NB4 (cell line): Measurements from ENCODE around the gene GPR173.

Experiments used
- DNase-seq: peaks from one replicate; pipeline ENCODE4 v3.0.0; 2010; ENCODE audit warnings: low read depth
- H3K4me3 ChIP-seq: one replicate; pipeline ENCODE4 v1.5.1; 2011; ENCODE audit warnings: mild to moderate bottlenecking, low read depth, low read length, moderate library complexity
- CTCF ChIP-seq: IDR thresholded peaks from one replicate; pipeline ENCODE4 v1.5.1; 2012; ENCODE audit warnings: low read depth, low read length
- MAX ChIP-seq: IDR thresholded peaks from 2 replicates; pipeline ENCODE4 v1.6.1; 2011; ENCODE audit warnings: low read depth, low read length
- MYC ChIP-seq: IDR thresholded peaks from 2 replicates; pipeline ENCODE4 v1.6.1; 2011; ENCODE audit warnings: low read depth, low read length
- POLR2A ChIP-seq: IDR thresholded peaks from 2 replicates; pipeline ENCODE4 v1.6.1; 2011; ENCODE audit warnings: mild to moderate bottlenecking; ENCODE audit not compliant: insufficient read length; ENCODE audit errors: extremely low read depth

Gene GPR173

GRCh38 chrX:53031380-53031779 lies 17.2 kb upstream of the GPR173 start:
- DNase-seq: no peak
- TF ChIP-seq CTCF (no peak), MYC (no peak), MAX (no peak), POLR2A (no peak)
- H3K4me3 ChIP-seq: no peak overlapping the region

GRCh38 chrX:53036149-53036548 lies 12.4 kb upstream of the GPR173 start:
- H3K4me3 ChIP-seq: no peak overlapping the region
- TF ChIP-seq MYC (no peak), MAX (no peak), CTCF (no peak), POLR2A (no peak)
- no peak for DNase-seq

GRCh38 chrX:53039236-53039635 lies 9.4 kb upstream of the GPR173 start:
- no peak for DNase-seq
- no peak overlapping the region for H3K4me3 ChIP-seq
- TF ChIP-seq POLR2A: no peak
- no peak for TF ChIP-seq MYC

GRCh38 chrX:53044995-53045394 lies 3.6 kb upstream of the GPR173 start:
- no peak for DNase-seq
- TF ChIP-seq CTCF (no peak), MAX (no peak), MYC (no peak), POLR2A (no peak)
- no peak overlapping the region for H3K4me3 ChIP-seq

- TF ChIP-seq POLR2A (no peak), MYC (no peak), MAX (no peak), CTCF (peak; percentile 32)
- DNase-seq: peak; percentile 3
- H3K4me3 ChIP-seq: no peak overlapping the region
Measured at GRCh38 chrX:53047228-53047627, 1.4 kb upstream of the GPR173 start.

GRCh38 chrX:53049127-53049517 lies 533 bp downstream of the GPR173 start:
- H3K4me3 ChIP-seq: no peak overlapping the region
- TF ChIP-seq MYC (no peak), MAX (no peak), CTCF (no peak), POLR2A (no peak)
- no peak for DNase-seq

GRCh38 chrX:53050841-53051240 lies 2.3 kb downstream of the GPR173 start:
- TF ChIP-seq CTCF (no peak), MYC (no peak), POLR2A (no peak), MAX (no peak)
- H3K4me3 ChIP-seq: no peak overlapping the region
- DNase-seq: no peak
